ES-I3 (cell line): ENCODE measurements around the gene TAGLN.

ENCODE experiments used
- H3K36me3 ChIP-seq: 2 replicates; pipeline ENCODE4 v1.6.1; 2013; ENCODE audit warnings: mild to moderate bottlenecking, low read length, control low read depth, moderate library complexity; ENCODE audit not compliant: insufficient read depth
- H3K4me1 ChIP-seq: 2 replicates; pipeline ENCODE4 v1.6.1; 2013; ENCODE audit warnings: mild to moderate bottlenecking, control low read depth, low read length; ENCODE audit not compliant: insufficient read depth
- H3K9ac ChIP-seq: 2 replicates; pipeline ENCODE4 v1.6.1; 2013; ENCODE audit warnings: low read depth, mild to moderate bottlenecking, low read length, moderate library complexity
- H3K9me3 ChIP-seq: 2 replicates; pipeline ENCODE4 v1.6.1; 2013; ENCODE audit warnings: mild to moderate bottlenecking, low read length, moderate library complexity; ENCODE audit not compliant: control insufficient read depth, insufficient read depth

TAGLN gene

GRCh38 chr11:117221775-117222517 lies 22.8 kb downstream of the TAGLN start:
- H3K36me3 ChIP-seq, result peaks cover 21% of the 10 kb centered on the region
- H3K9me3 ChIP-seq, result no peaks in the 10 kb centered on the region
- H3K9ac ChIP-seq, result no peak overlapping the region
- no peaks in the 10 kb centered on the region for H3K4me1 ChIP-seq

- no peak overlapping the region for H3K9ac ChIP-seq
- peaks cover 20% of the 10 kb centered on the region for H3K36me3 ChIP-seq
- H3K9me3 ChIP-seq, result no peaks in the 10 kb centered on the region
- no peaks in the 10 kb centered on the region for H3K4me1 ChIP-seq
Measured at GRCh38 chr11:117222991-117223740, 24.0 kb downstream of the TAGLN start.

- Histone ChIP-seq H3K9me3 (no peaks in the 10 kb centered on the region), H3K4me1 (no peaks in the 10 kb centered on the region), H3K36me3 (peaks cover 13% of the 10 kb centered on the region), H3K9ac (no peak overlapping the region)
Measured at GRCh38 chr11:117223741-117224689, 24.8 kb downstream of the TAGLN start.

GRCh38 chr11:117225553-117226170 lies 26.5 kb downstream of the TAGLN start:
- Histone ChIP-seq H3K4me1 (no peaks in the 10 kb centered on the region), H3K9ac (no peak overlapping the region), H3K9me3 (no peaks in the 10 kb centered on the region), H3K36me3 (peaks cover 6% of the 10 kb centered on the region)

GRCh38 chr11:117226388-117227385 lies 27.5 kb downstream of the TAGLN start:
- Histone ChIP-seq H3K9ac (no peak overlapping the region), H3K4me1 (0 out of 2 replicates have a peak, but pooled peaks cover 2% of the 10 kb centered on the region), H3K36me3 (peaks cover 6% of the 10 kb centered on the region)

GRCh38 chr11:117228091-117228490 lies 28.9 kb downstream of the TAGLN start:
- Histone ChIP-seq H3K9ac (no peak overlapping the region), H3K9me3 (no peaks in the 10 kb centered on the region), H3K36me3 (peaks cover 6% of the 10 kb centered on the region), H3K4me1 (0 out of 2 replicates have a peak, but pooled peaks cover 2% of the 10 kb centered on the region)

More at GRCh38 chr11:117226388-117227385, 27.5 kb downstream of the TAGLN start:
- no peaks in the 10 kb centered on the region for H3K9me3 ChIP-seq

- Histone ChIP-seq H3K9ac (no peak overlapping the region), H3K4me1 (0 out of 2 replicates have a peak, but pooled peaks cover 2% of the 10 kb centered on the region), H3K36me3 (no peaks in the 10 kb centered on the region; the same call in none of the 2 replicates), H3K9me3 (no peaks in the 10 kb centered on the region)
Measured at GRCh38 chr11:117229411-117229810, 30.2 kb downstream of the TAGLN start.

- Histone ChIP-seq H3K9ac (no peak overlapping the region), H3K9me3 (no peaks in the 10 kb centered on the region), H3K36me3 (no peaks in the 10 kb centered on the region; the same call in 1 of the 2 replicates), H3K4me1 (0 out of 2 replicates have a peak, but pooled peaks cover 2% of the 10 kb centered on the region)
Measured at GRCh38 chr11:117229931-117230285, 30.7 kb downstream of the TAGLN start.

GRCh38 chr11:117230286-117230961 lies 31.3 kb downstream of the TAGLN start:
- no peaks in the 10 kb centered on the region; the same call in 1 of the 2 replicates for H3K36me3 ChIP-seq
- H3K9ac ChIP-seq, result no peak overlapping the region
- H3K4me1 ChIP-seq, result 0 out of 2 replicates have a peak, but pooled peaks cover 2% of the 10 kb centered on the region
- H3K9me3 ChIP-seq, result no peaks in the 10 kb centered on the region

- H3K9me3 ChIP-seq, result no peaks in the 10 kb centered on the region
- peak overlapping the region; percentile 92 for H3K9ac ChIP-seq
- no peaks in the 10 kb centered on the region for H3K36me3 ChIP-seq
- 0 out of 2 replicates have a peak, but pooled peaks cover 2% of the 10 kb centered on the region for H3K4me1 ChIP-seq
Measured at GRCh38 chr11:117230999-117231841, 32.0 kb downstream of the TAGLN start.

- peak within 1 kb of the TSS; percentile 92 for H3K9ac ChIP-seq
- 0 out of 2 replicates have a peak, but pooled peaks cover 2% of the 10 kb centered on the region for H3K4me1 ChIP-seq
- H3K36me3 ChIP-seq, result no peaks in the 10 kb centered on the region
- no peaks in the 10 kb centered on the region for H3K9me3 ChIP-seq
Measured at GRCh38 chr11:117231842-117232091, 32.6 kb downstream of the TAGLN start, which contains the start of gene PCSK7. PCSK7 (minus strand) TSS chr11:117232073; CDS start chr11:117229844, 2,229 bp downstream.
